ENCODE data around the gene PAQR7.

The PAQR7 gene

DNA sequence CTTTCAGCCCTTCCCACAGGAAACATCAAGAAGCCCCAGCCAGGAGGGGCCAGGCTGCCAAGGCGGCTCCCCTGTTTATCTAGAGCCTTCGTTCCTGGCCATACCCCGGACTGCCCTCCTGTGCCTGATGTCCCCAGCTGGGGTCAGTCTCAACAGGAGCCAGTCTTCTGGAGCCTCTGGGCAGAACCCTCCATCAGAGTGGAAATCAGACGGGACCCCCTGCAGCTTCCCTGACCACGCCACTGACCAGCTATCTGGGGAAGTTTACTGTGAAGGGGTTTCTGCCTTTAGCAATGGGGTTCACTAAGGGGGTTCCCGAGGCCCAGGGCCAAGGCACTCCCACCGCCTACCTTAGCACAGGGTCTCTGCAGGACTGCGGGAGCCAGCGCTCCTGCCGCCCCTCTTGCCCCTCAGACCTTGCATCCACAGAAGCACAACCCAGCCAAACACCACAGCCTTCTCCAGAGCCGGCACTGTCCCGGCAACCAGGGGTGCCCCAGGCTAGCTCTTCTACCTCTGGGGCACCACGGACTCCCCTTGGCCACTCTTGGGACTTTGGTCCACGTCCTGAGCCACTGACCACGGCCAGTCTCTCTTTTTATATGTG, 59.3 kb downstream of the PAQR7 start:
- no peak for DNase-seq (ENCODE audit: low read depth in 2 of 2)

DNA sequence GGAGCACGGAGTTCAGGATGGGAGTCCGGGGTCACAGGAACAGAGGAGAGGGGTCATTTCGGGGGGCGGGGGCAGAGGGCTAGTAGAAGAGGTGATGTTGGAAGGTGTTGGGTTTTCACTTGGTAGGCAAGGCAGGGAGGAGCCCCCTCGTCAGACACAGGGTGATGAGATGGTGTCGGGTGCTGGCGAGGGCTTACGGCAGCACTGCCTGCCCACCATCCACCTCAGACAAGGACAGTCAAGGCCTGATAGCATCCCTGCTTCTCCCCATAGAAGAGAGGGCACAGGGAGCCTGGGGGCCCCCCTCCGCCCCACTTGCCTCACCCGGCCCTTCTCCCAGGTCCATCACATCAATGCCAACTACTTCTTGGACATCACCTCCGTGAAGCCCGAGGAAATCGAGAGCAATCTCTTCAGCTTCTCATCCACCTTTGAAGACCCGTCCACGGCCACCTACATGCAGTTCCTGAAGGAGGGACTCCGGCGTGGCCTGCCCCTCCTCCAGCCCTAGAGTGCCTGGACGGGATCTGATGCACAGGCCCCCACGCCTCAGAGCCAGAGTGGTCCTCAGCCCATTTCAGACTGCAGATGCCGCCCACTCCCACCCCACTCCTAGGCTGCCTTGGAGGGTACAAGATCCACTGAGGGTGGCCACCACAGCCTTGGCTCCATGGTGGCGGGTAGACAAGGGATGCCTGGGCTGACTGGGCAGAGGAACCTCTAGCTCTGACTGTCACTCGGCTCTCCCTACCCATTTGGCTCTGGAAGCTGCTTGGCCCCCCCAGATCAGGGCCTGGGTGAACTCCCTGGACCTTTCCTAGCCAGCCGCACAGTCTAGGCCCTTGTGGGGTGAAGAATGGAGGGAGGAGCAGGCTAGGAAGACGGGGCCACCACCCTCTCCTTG, 60.0 kb downstream of the PAQR7 start:
- no peak for DNase-seq (ENCODE audit: low read depth in 2 of 2)

DNA sequence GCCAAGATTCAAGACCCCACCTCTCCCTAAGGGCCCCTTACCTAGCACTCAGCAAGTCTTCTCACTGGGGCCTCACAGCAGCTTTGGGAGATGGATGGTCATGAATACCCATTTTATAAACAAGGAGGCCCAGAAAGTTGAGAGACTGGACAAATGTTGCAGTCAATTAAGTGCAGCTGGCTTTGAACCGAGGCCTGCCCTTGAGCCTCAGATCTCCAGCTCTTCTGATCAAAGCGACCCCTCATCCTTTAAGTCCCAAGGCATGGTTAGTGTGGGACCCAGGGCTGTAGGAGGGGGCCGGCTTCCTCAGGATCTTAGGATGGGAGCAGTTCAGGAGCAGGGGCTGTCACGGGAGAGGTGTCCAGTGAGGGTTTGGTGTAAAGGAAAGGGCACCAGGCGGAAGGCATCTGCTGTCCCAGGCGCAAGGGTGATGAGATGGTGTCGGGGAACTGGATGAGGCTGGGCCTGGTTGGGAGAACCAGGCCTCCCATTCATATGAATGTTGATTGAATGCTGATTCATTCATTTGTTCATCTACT, 60.9 kb downstream of the PAQR7 start:
- no peak for DNase-seq (ENCODE audit: low read depth in 2 of 2)

DNA sequence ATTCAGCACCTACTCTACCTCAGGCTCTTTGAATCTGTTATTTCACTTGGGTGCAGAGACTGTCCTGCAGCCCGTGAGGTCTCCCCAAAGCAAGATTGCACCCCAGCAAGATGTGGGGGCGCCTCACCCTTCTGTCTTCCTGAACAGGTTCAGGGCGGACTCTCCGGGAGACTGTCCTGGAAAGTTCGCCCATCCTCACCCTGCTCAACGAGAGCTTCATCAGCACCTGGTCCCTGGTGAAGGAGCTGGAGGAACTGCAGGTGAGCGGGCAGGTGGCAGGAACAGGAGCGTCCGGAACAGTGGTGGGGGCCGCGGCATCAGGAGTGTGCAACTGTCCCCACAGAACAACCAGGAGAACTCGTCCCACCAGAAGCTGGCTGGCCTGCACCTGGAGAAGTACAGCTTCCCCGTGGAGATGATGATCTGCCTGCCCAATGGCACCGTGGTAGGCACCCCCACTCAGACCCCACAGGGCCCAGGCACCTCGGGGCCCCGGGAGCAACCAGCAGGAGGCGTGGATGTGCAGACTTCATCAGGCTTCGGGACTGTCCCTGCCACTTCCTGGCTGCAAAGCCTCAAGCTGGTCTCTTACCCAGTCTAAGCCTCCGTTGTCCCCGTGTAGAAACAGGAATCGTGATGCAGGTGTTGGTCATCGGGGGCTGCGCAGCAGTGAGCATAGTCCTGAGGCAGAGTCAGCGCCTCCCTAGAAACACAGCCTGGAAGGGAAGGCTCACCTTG, 61.6 kb downstream of the PAQR7 start:
- no peak for DNase-seq (ENCODE audit: low read depth in 2 of 2)

DNA sequence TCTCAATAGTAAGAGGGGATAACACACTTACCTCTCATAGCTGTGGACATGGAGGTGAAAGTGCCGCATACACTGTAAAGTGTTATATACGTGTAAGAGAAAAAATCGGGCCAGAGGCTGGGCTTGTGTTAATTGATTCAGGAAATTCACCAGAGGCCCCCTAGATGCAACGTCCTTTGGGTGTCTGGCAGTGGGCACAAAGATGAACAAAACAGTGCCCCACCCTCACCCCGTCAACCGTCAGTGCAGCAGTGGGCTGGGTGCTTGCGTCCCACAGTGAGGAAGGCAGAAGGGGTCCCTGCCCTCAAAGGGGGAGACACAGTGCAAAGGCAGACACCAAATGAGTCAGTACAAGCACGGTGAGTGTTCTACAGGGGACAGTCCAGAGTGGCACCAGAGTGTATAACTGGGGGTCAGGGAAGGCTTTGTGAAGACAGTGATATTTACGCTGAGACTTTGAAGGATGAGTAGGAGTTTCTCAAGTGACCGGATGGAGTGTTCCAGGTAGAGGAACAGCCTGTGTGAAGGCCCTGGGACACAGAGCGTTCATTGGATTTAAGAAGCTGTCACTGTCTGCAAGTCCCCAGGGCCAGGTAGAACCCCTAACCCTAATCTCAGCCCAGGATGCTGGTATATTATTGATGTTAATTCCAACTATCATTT, 62.3 kb downstream of the PAQR7 start:
- no peak for DNase-seq (ENCODE audit: low read depth in 2 of 2)
